Measurements from ENCODE around the gene ROPN1L. TPM values are rescaled to one million over a fixed set of nuclear protein-coding genes. Genes with fewer than 3 reads are reported as not detected.
A peak's percentile ranks its signal among the peaks of the same experiment; 100 is the strongest.

Gene ROPN1L
- total RNA-seq, 1 donor from 2014 or later = not detected

DNA sequence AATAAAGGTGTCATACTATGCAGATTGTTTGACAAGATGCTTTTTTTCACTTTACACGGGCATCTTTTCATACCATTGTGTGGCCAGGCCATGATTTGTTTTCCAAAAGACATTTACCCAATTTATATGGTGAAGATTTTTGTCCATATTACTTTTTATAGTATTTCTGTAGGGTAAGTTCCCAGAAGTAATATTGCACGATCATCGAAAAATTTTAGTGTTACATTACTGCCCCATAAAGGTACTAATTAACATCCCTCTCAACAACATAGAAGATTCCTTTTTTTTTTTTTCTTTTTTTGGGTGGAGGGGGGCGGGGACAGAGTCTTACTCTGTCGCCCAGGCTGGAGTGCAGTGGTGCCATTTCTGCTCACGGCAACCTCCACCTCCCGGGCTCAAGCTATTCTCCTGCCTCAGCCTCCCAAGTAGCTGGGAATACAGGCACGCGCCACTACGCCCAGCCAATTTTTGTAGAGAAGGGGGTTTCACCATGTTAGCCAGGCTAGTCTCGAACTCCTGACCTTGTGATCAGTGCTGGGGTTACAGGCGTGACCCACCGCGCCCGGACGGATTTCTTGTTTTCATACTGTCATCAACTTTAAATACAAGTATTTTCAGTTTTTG, 1.2 kb upstream of the ROPN1L start:
- Mint-ChIP-seq H3K4me3 (peak overlapping the region; percentile 30), H3K27ac (no peak overlapping the region), H3K9me3 (peaks cover 8% of the 10 kb centered on the region), H3K4me1 (peaks cover 24% of the 10 kb centered on the region), H3K27me3 (peaks cover 7% of the 10 kb centered on the region), H3K36me3 (ENCODE audit: low read depth) (peaks cover 27% of the 10 kb centered on the region)
- intact Hi-C loops (cut with micrococcal nuclease) = loop anchor here (5.0 kb wide), 3 partner anchors 137 to 322 kb away; partner anchors contain the start of gene DAP
- no peak for DNase-seq

DNA sequence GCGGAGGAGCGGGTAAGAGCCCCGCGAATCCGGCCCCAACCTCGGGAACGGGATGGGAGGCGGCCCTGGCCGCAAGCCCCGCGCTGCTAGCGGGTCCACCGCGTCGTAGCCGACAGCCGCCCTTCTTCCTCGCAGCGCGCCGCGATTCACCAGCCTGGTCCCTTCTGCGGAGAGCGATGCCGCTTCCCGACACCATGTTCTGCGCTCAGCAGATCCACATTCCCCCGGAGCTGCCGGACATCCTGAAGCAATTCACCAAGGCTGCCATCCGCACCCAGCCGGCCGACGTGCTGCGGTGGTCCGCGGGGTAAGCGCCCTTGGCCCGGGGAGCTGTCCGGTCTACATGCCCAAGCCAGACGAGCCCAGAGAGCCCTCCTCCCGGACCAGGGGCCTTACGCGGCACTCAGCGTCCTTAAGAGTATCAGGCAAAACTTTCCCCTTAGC, 335 bp downstream of the ROPN1L start:
- peak overlapping the region; percentile 88 for H3K4me3 Mint-ChIP-seq
- H3K27me3 Mint-ChIP-seq = peaks cover 7% of the 10 kb centered on the region
- intact Hi-C loops (cut with micrococcal nuclease) = loop anchor here (1.0 to 5.0 kb wide), 5 partner anchors 89 to 320 kb away; partner anchors contain the start of genes DAP and MARCHF6
- H3K27ac Mint-ChIP-seq = no peak overlapping the region
- no peak for DNase-seq
- H3K4me1 Mint-ChIP-seq = peaks cover 36% of the 10 kb centered on the region
- H3K36me3 Mint-ChIP-seq (ENCODE audit: low read depth) = peaks cover 31% of the 10 kb centered on the region
- H3K9me3 Mint-ChIP-seq = peaks cover 12% of the 10 kb centered on the region

DNA sequence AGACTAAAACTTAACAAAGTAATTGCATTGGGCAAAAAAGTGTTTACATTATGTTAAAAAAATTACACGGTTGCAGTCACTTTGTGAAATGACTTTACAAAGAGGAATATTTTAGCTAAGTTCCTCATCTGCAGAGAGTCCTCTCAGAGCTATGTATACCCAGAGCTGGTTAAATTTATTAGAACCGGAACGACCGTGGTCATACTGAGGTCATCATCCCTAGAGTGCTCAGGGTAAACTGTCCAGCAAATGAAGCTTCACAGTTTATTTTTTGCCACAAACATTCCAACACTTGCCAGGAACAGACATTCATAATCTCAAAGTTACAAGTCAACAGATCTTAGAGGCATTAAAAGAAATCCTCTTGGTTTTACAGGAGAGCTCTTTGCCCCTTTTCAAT, 897 bp downstream of the ROPN1L start:
- H3K36me3 Mint-ChIP-seq (ENCODE audit: low read depth) = peaks cover 31% of the 10 kb centered on the region
- H3K4me1 Mint-ChIP-seq = peaks cover 37% of the 10 kb centered on the region
- H3K4me3 Mint-ChIP-seq = peak overlapping the region; percentile 88
- peaks cover 7% of the 10 kb centered on the region for H3K27me3 Mint-ChIP-seq
- intact Hi-C loops (cut with micrococcal nuclease) = loop anchor here (1.0 to 5.0 kb wide), 4 partner anchors 121 to 320 kb away; partner anchors contain the start of gene DAP
- DNase-seq = no peak
- peaks cover 12% of the 10 kb centered on the region for H3K9me3 Mint-ChIP-seq
- H3K27ac Mint-ChIP-seq = no peak overlapping the region

DNA sequence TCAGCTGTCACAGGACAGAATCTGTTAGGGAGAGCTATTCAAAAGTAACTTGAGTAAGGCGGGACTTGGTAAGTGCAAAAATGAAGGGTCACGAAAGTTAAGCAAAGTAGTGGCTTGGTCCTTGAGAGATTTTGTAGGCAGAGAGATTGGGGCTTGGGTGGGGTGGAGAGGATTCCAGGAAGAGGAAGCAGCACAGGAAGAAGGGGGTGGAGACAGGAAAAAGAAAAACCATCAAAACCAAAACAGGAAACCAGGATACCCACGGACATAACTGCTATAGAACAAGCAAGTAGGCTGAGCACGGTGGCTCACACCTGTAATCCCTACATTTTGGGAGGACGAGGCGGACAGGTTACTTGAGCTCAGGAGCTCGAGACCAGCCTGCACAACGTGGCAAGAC, 3.7 kb downstream of the ROPN1L start:
- Mint-ChIP-seq H3K36me3 (ENCODE audit: low read depth) (peaks cover 23% of the 10 kb centered on the region), H3K27ac (peak overlapping the region; percentile 79), H3K9me3 (peaks cover 12% of the 10 kb centered on the region), H3K27me3 (peaks cover 7% of the 10 kb centered on the region), H3K4me3 (peak overlapping the region; percentile 66), H3K4me1 (peaks cover 41% of the 10 kb centered on the region)
- DNase-seq = peak; percentile 77
- intact Hi-C loops (cut with micrococcal nuclease) = no loop called here

DNA sequence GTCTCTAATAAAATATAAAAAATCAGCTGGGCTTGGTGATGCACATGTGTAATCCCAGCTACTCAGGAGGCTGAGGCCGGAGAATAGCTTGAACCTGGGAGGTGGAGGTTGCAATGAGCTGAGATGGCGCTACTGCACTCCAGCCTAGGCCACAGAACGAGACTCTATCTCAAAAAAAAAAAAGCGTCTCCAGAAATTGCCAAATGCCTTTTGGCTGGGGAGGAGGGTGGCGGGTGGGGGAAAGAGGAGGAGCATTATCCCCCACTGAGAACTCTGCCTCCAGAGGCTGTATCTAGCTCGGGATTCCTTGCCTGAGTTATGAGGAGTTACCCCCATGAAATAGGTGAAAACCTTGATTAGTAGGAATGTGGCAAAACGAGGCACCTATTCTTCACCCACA, 4.8 kb downstream of the ROPN1L start:
- H3K4me3 Mint-ChIP-seq = no peak overlapping the region
- intact Hi-C loops (cut with micrococcal nuclease) = no loop called here
- no peak for DNase-seq
- H3K27me3 Mint-ChIP-seq = peaks cover 7% of the 10 kb centered on the region
- H3K36me3 Mint-ChIP-seq (ENCODE audit: low read depth) = peaks cover 23% of the 10 kb centered on the region
- no peak overlapping the region for H3K27ac Mint-ChIP-seq
- H3K4me1 Mint-ChIP-seq = peaks cover 39% of the 10 kb centered on the region
- peaks cover 12% of the 10 kb centered on the region for H3K9me3 Mint-ChIP-seq

DNA sequence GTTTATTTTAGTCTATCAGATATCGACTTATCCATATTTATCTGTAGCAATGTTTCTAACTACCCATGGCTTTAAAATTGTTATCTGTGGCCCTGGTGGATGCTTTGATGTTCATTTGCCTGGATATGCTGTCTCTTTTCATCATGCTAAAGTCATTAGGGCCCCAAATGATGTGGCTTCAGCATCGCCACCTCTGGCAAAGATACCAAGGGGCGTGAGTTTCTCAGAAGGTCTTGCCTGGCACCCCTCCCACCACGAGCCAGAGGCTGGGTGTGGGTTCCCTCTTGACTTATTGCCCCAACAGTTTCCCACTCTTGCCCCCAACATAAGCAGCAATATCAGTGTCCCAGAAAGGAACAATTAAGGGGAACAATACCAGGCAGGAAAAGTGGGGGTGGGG, 5.4 kb downstream of the ROPN1L start:
- peaks cover 39% of the 10 kb centered on the region for H3K4me1 Mint-ChIP-seq
- H3K36me3 Mint-ChIP-seq (ENCODE audit: low read depth) = peaks cover 23% of the 10 kb centered on the region
- no peak overlapping the region for H3K4me3 Mint-ChIP-seq
- no peak overlapping the region for H3K27ac Mint-ChIP-seq
- peaks cover 7% of the 10 kb centered on the region for H3K27me3 Mint-ChIP-seq
- peaks cover 12% of the 10 kb centered on the region for H3K9me3 Mint-ChIP-seq
- no peak for DNase-seq
- intact Hi-C loops (cut with micrococcal nuclease) = no loop called here

DNA sequence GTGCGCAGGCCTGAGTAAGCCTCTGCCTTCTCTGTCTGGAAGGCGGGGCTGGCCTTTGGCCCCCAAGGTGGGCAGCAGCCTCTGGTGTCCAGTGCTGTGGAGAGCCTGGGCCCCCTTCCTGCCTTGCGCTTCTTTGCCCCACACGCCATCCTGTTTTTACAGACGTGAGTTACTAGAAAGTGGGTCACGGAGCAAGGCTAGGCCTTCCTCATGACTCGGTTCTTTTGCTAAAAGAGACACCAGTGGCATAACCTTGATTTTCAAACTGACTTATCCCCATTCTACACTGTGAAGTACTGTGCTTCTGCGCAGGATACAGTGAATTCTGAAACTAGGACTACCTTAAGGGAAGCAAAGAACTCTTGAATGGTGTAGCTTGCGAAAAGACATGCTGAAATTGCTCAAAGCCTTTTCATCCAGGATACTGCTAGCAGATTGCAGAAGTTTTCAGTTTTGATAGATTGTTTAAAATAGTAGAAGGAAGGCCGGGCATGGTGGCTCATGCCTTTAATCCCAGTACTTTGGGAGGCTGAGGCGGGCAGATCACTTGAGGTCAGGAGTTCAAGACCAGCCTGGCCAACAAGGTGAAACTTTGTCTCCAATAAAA, 7.2 kb downstream of the ROPN1L start:
- peaks cover 8% of the 10 kb centered on the region for H3K9me3 Mint-ChIP-seq
- no peak overlapping the region for H3K27ac Mint-ChIP-seq
- intact Hi-C loops (cut with micrococcal nuclease) = no loop called here
- peaks cover 17% of the 10 kb centered on the region for H3K36me3 Mint-ChIP-seq (ENCODE audit: low read depth)
- H3K27me3 Mint-ChIP-seq = no peaks in the 10 kb centered on the region
- H3K4me3 Mint-ChIP-seq = no peak overlapping the region
- peaks cover 29% of the 10 kb centered on the region for H3K4me1 Mint-ChIP-seq
- DNase-seq = no peak

DNA sequence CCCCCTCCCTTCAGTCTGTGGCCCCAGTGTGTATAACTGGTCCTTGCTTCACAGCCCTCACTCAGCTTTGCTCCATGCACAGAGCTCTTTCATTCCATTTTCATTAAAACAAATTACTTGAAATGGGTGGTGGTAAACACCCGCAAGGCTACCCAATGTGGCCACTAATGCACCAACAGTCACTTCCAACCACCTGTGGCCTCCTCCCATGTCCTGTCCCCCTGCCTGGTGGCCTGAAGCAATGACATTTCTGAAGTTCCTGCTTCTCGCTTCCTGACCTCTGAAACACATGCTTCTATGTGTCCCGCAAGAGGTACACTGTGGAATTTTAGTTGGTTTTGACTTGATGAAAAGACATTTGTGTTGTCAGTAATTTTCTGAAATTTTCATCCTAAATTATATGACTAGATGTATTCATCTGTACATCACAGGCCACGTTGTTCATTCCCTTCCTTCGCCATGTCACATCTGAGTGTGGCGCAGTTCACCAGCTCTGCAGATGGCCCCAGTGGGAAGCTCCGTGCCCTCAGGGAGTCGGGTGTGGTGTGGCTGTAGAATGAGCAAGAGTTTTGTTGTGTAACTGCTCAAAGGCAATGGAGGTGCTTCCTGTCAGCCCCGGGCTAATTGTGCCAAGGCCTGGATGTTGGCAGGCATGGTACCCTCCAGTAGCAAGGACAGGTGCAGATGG, 9.6 kb downstream of the ROPN1L start:
- Mint-ChIP-seq H3K4me3 (no peak overlapping the region), H3K27ac (no peak overlapping the region), H3K27me3 (no peaks in the 10 kb centered on the region), H3K36me3 (ENCODE audit: low read depth) (peaks cover 6% of the 10 kb centered on the region), H3K4me1 (peaks cover 15% of the 10 kb centered on the region), H3K9me3 (no peaks in the 10 kb centered on the region)
- intact Hi-C loops (cut with micrococcal nuclease) = loop anchor here (10.0 kb wide), 1 partner anchor 1574 kb away; no protein-coding TSS in a partner anchor
- DNase-seq = no peak

DNA sequence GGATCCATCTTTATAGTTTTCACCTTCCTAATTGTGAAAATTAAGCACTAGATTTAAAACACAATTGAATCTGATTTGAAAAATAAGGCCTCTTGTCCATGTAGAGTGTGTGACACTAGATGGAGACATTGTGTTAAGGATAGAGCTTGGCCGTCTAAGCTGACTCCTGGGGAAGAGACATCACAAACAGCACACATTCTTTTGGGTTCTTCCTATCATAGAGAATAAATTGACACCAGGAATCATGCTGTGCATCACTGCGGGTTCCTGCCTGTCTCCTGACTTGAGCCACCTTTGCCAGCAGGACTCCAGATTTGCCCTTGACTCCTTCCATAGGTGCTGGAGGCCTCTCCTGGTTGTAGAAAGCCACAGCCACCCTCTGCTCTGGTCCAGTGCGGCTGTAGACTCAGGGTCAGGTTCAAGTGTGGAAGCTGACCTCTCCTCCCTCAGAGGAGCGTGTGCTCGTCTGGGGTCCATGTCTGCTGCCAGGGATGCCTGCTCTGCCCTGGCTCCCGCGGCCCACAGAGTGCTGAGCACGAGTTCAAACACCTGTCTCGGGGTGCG, 11.2 kb downstream of the ROPN1L start:
- Mint-ChIP-seq H3K27me3 (no peaks in the 10 kb centered on the region), H3K27ac (no peak overlapping the region), H3K36me3 (ENCODE audit: low read depth) (peaks cover 4% of the 10 kb centered on the region), H3K9me3 (no peaks in the 10 kb centered on the region), H3K4me1 (peaks cover 11% of the 10 kb centered on the region), H3K4me3 (no peak overlapping the region)
- intact Hi-C loops (cut with micrococcal nuclease) = loop anchor here (1.0 to 10.0 kb wide), 4 partner anchors 175 to 1572 kb away; no protein-coding TSS in a partner anchor
- DNase-seq = peak; percentile 83

DNA sequence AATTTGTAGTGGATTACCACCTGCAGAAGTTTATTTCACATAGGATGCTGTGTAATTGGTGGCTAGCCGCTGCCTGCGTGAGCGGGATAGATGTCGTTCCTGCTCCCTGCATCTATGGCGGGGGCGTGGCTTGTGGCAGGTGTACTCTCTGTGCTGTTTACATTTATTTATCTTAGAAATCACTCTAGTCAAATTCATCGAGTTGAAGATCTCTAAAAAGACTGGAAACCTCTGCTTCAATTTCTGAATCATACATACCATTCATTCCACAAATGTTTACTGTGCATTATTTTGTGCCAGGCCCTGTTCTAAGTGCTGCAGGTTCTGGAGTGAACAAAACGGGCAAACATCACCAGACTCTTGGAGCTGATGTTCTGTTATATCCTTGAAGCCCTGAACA, 11.9 kb downstream of the ROPN1L start:
- H3K4me1 Mint-ChIP-seq = peaks cover 8% of the 10 kb centered on the region
- no peak overlapping the region for H3K4me3 Mint-ChIP-seq
- intact Hi-C loops (cut with micrococcal nuclease) = loop anchor here (2.0 to 10.0 kb wide), 3 partner anchors 237 to 1571 kb away; no protein-coding TSS in a partner anchor
- H3K27me3 Mint-ChIP-seq = no peaks in the 10 kb centered on the region
- H3K36me3 Mint-ChIP-seq (ENCODE audit: low read depth) = peaks cover 4% of the 10 kb centered on the region
- no peak overlapping the region for H3K27ac Mint-ChIP-seq
- H3K9me3 Mint-ChIP-seq = no peaks in the 10 kb centered on the region
- no peak for DNase-seq

DNA sequence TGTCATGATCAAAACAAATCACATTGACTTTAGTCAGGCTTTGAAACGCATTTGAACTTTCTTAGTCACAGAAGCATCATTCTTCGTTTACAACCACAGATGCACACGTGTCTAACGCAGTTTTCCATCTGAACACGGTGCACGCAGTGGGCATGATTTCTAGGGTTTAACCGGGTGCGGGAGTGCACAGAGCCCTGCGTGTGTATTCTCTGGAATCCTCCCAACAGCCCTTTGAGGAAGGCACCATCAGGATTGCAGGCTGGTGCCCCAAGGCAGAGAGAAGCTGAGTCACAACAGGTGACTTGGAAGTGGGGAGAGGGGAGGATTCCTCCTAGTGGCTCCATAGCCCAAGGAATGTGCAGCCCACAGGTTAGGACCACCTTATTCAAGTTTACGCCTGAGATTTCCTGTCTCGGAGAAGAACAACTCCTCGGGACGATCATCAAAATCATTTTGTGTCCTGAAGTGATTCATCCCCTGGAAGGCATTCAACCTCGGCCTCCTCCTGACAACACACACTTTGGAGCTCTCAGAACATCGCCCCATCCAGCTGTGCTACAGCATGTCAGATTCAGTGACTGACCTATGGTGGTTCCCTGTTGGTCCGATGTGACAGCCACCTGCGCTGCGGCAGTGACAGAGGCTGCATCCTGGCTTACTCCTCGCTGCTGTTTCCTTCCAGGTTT, 13.1 kb downstream of the ROPN1L start:
- Mint-ChIP-seq H3K27ac (no peak overlapping the region), H3K27me3 (no peaks in the 10 kb centered on the region), H3K4me3 (no peak overlapping the region), H3K36me3 (ENCODE audit: low read depth) (no peaks in the 10 kb centered on the region), H3K9me3 (no peaks in the 10 kb centered on the region), H3K4me1 (peaks cover 8% of the 10 kb centered on the region)
- intact Hi-C loops (cut with micrococcal nuclease) = loop anchor here (10.0 kb wide), 1 partner anchor 1570 kb away; no protein-coding TSS in a partner anchor
- DNase-seq = no peak

DNA sequence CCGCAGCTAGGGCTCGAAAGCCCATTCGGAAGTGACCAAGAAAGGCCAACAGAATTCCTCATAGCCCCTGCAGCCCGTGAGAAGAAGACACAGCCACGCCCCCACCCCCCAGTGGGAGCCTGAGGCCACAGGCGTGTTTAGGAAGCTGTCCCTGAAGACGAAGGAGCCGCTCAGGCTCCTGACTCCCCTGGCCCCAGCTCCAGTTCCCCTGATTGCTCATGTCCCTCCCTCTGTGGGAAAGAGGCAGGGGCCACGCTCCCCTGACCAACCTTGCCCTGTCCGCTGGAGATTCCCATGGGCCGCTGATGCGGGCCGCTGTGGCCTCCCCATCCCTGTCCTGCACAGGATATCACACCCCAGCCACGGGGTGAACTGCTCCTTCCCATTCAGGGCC, 13.6 kb downstream of the ROPN1L start:
- no peaks in the 10 kb centered on the region for H3K9me3 Mint-ChIP-seq
- no peak for DNase-seq
- intact Hi-C loops (cut with micrococcal nuclease) = loop anchor here (10.0 kb wide), 1 partner anchor 1570 kb away; no protein-coding TSS in a partner anchor
- no peaks in the 10 kb centered on the region for H3K27me3 Mint-ChIP-seq
- no peaks in the 10 kb centered on the region for H3K36me3 Mint-ChIP-seq (ENCODE audit: low read depth)
- H3K4me3 Mint-ChIP-seq = no peak overlapping the region
- H3K27ac Mint-ChIP-seq = no peak overlapping the region
- peaks cover 8% of the 10 kb centered on the region for H3K4me1 Mint-ChIP-seq

Measured in activated CD4-positive, alpha-beta T cell treated with anti-CD3 and anti-CD28 coated beads, Interleukin-2, amount 10 ng/mL, durations not matched to agents 24 days and 14 days (primary cell).